B cell (primary cell): ENCODE measurements around the gene FAM131B. TPM values are rescaled to one million over a fixed set of nuclear protein-coding genes. Genes with fewer than 3 reads are reported as not detected.

Source experiments
- ATAC-seq: fragments of 200-7000 bp; cut with Tn5 transposase; one replicate; pipeline ENCODE4 v1.10.0; 2021; ENCODE audit warnings: low read depth, mild to moderate bottlenecking, moderate number of reproducible peaks, moderate library complexity
- CTCF ChIA-PET: fragments of 350-600 bp; sonication (Branson Sonifier 250); formaldehyde crosslinking; loops from one replicate; lab custom pipeline; 2021; ENCODE audit warnings: antibody characterized with exemption, inconsistent platforms; lab: Charles Lee
- POLR2A ChIA-PET: fragments of 350-600 bp; sonication (Branson Sonifier 250); formaldehyde crosslinking; loops from one replicate; lab custom pipeline; 2021; ENCODE audit warnings: antibody characterized with exemption; lab: Charles Lee
- DNase-seq: peaks from one replicate; pipeline ENCODE4 v3.0.0; 2013
- H2AFZ ChIP-seq: 2 replicates; pipeline ENCODE4 v1.6.1; 2012; ENCODE audit warnings: mild to moderate bottlenecking, low read depth, low read length; ENCODE audit not compliant: insufficient read depth, poor library complexity, severe bottlenecking
- H3K27ac ChIP-seq, 2 donors: 1 replicate in 1 of 2; 2 replicates in 1 of 2; pipeline ENCODE4 v1.5.1; 2012 to 2013; ENCODE audit warnings: low read length in 2 of 2, mild to moderate bottlenecking in 2 of 2, moderate library complexity in 1 of 2
- H3K27me3 ChIP-seq, 4 experiments: fragments of 200-600 bp in 1 of 4; sonication (generic) in 1 of 4; replicated peaks in 1 of 4; 1 replicate in 2 of 4; 2 replicates in 2 of 4; pipeline versions ENCODE4 v1.6.1 to v1.7.0; 2013 to 2016; ENCODE audit warnings: low read length in 3 of 4, mild to moderate bottlenecking in 2 of 4, mixed read lengths in 1 of 4, moderate library complexity in 1 of 4; ENCODE audit not compliant: insufficient read depth in 4 of 4, control insufficient read depth in 3 of 4; ENCODE audit errors: control extremely low read depth in 1 of 4
- H3K36me3 ChIP-seq, 2 experiments: replicated peaks in 1 of 2; 1 replicate in 1 of 2; 2 replicates in 1 of 2; pipeline versions ENCODE4 v1.6.1 to v1.7.1; 2013; ENCODE audit warnings: low read length in 1 of 2; ENCODE audit not compliant: insufficient read depth in 2 of 2, control insufficient read depth in 1 of 2; ENCODE audit errors: control extremely low read depth in 1 of 2, extremely low read depth in 1 of 2
- H3K4me1 ChIP-seq, 2 donors: fragments of 200-600 bp in 1 of 2; sonication (generic) in 1 of 2; 1 replicate in 1 of 2; 2 replicates in 1 of 2; pipeline versions ENCODE4 v1.5.1 to v1.6.1; 2013 to 2017; ENCODE audit warnings: low read length in 2 of 2; ENCODE audit not compliant: control insufficient read depth in 2 of 2, insufficient read depth in 2 of 2
- H3K4me2 ChIP-seq: replicated peaks from 2 replicates; pipeline ENCODE3; 2012; ENCODE audit warnings: mild to moderate bottlenecking, low read depth, low read length; ENCODE audit not compliant: poor library complexity, severe bottlenecking
- H3K4me3 ChIP-seq, 5 experiments: fragments of 200-600 bp in 1 of 5; sonication (generic) in 1 of 5; 1 replicate in 3 of 5; 2 replicates in 2 of 5; pipeline versions ENCODE4 v1.5.1 to v1.7.0; 2011 to 2016; ENCODE audit warnings: low read length in 4 of 5, mild to moderate bottlenecking in 4 of 5, low read depth in 2 of 5, control low read depth in 1 of 5, moderate library complexity in 1 of 5; ENCODE audit not compliant: insufficient read depth in 1 of 5; ENCODE audit errors: control extremely low read depth in 1 of 5, extremely low read depth in 1 of 5
- H3K79me2 ChIP-seq: fragments of 200-600 bp; sonication (generic); one replicate; pipeline ENCODE4 v1.6.0; 2016; ENCODE audit warnings: low read length; ENCODE audit not compliant: control insufficient read depth, insufficient read depth
- H3K9ac ChIP-seq: fragments of 200-600 bp; sonication (generic); 2 replicates; pipeline ENCODE4 v1.6.1; 2017; ENCODE audit warnings: mild to moderate bottlenecking, low read length, moderate library complexity
- H3K9me3 ChIP-seq, 3 donors: one replicate each; pipeline versions ENCODE4 v1.6.1 to v1.7.1; 2013; ENCODE audit warnings: low read length in 2 of 3; ENCODE audit not compliant: control insufficient read depth in 2 of 3, insufficient read depth in 1 of 3; ENCODE audit errors: control extremely low read depth in 1 of 3
- H4K20me1 ChIP-seq: 2 replicates; pipeline ENCODE4 v1.6.0; 2012; ENCODE audit warnings: mild to moderate bottlenecking, low read length; ENCODE audit not compliant: insufficient read depth, control insufficient read depth, poor library complexity, severe bottlenecking
- H3K27ac Mint-ChIP-seq: one replicate; pipeline ENCODE4 v1.8.0; 2021; ENCODE audit warnings: mixed read lengths
- H3K27me3 Mint-ChIP-seq: one replicate; pipeline ENCODE4 v1.8.0; 2021; ENCODE audit warnings: mixed read lengths
- H3K4me1 Mint-ChIP-seq: one replicate; pipeline ENCODE4 v1.8.0; 2021; ENCODE audit warnings: mixed read lengths
- H3K4me3 Mint-ChIP-seq: one replicate; pipeline ENCODE4 v1.8.0; 2021; ENCODE audit warnings: mixed read lengths
- H3K9me3 Mint-ChIP-seq: one replicate; pipeline ENCODE4 v1.8.0; 2022; ENCODE audit warnings: mixed read lengths; ENCODE audit not compliant: insufficient read depth
- EZH2 ChIP-seq: IDR thresholded peaks from 2 replicates; pipeline ENCODE4 v1.6.1; 2012; ENCODE audit warnings: borderline replicate concordance, low read depth, mild to moderate bottlenecking, moderate library complexity, low read length; ENCODE audit not compliant: insufficient read depth, poor library complexity, severe bottlenecking
- WGBS: methylation state at CpG from one replicate; pipeline ENCODE4 v1.1.5; 2013; ENCODE audit warnings: missing lambda C conversion rate; ENCODE audit not compliant: insufficient coverage; 5-methylcytosine and 5-hydroxymethylcytosine counted together
- intact Hi-C: fragments of 100-400 bp; cut with micrococcal nuclease; formaldehyde crosslinking; loops from one replicate; pipeline ENCODE4 v1.10.0; 2022
- polyA plus RNA-seq: library from polyadenylated mRNA; depleted of rRNA; stranded (reverse); fragments of >200 nt; gene quantifications from 2 replicates; pipeline ENCODE4 v1.2.3, GENCODE V29; 2012
- total RNA-seq, 2 donors: library from RNA; stranded (reverse); fragments of 120-200 nt in 1 of 2; gene quantifications; 1 replicate in 1 of 2; 2 replicates in 1 of 2; pipeline versions ENCODE4 v1.2.3 to v1.2.4, GENCODE V29; 2013 to 2022
- TF ChIP-seq, protein P1 (sequence below): fragments of 200-600 bp; IDR thresholded peaks from one replicate; pipeline ENCODE4 v1.8.0; 2022; ENCODE audit warnings: antibody characterized with exemption, mild to moderate bottlenecking

FAM131B gene
- total and polyA plus RNA-seq, 2 donors (not counting 1 experiment from before 2014, with no cell fraction given): 0.05 TPM; not detected in 1

DNA sequence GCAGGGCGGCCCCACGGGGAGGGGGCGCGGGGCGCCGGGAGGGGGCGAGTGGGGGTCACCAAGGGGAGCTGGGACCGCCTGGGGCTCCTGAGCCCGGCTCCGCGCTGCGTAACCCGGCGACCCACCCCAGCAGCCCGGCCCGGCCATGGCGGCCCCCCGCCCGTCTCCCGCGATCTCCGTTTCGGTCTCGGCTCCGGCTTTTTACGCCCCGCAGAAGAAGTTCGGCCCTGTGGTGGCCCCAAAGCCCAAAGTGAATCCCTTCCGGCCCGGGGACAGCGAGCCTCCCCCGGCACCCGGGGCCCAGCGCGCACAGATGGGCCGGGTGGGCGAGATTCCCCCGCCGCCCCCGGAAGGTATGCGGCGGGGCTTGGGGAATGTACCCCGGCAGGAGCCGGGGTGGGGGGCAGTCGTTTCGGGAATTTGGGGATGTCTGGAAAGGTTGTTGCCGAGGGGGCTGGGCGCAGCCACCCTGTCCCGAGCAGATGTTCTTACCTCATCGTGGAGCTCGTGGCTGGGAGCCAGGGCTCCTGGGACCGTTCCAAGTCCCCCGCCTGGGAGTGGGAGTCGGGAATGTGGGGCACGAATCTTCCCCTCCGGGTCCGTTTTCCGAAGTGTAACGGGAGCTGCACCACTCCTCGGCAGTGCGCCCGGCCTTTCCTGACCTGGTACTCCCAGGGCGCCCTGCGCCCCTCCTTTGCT lies 19.1 kb upstream of the FAM131B start:
- DNase-seq: peak; percentile 48
- H3K4me3 Mint-ChIP-seq: peak overlapping the region; percentile 70
- H3K4me1 Mint-ChIP-seq: peaks cover 17% of the 10 kb centered on the region
- peak overlapping the region; percentile 57 for H3K27ac Mint-ChIP-seq
- Histone ChIP-seq H3K9me3 (no peaks in the 10 kb centered on the region), H3K4me1 (peaks cover 44 to 58% of the 10 kb centered on the region in 2 donors), H3K4me3 (peak overlapping the region; percentile 22 to 99 (median 90)), H3K9ac (peak overlapping the region; percentile 99), H3K27ac (peak overlapping the region; percentile 23 to 89), H2AFZ (peak overlapping the region; percentile 97), H3K4me2 (peak overlapping the region; percentile 99), H3K36me3 (no peaks in the 10 kb centered on the region), H3K79me2 (peaks cover 4% of the 10 kb centered on the region), H3K27me3 (no peaks in the 10 kb centered on the region), H4K20me1 (no peaks in the 10 kb centered on the region)
- POLR2A ChIA-PET: interaction anchor here (0.7 to 1.3 kb wide), 2 partner anchors 27 to 95 kb away, joined by 3 to 5 read pairs; partner anchors contain the start of gene EPHA1
- under 1% methylated on average over 61 of the region's 64 CpGs for WGBS
- intact Hi-C loops: loop anchor here (1.0 to 5.0 kb wide), 7 partner anchors 19 to 574 kb away; partner anchors contain the start of genes EPHA1, FAM131B and GSTK1
- no peak for TF ChIP-seq EZH2
- TF ChIP-seq, protein P1, sequence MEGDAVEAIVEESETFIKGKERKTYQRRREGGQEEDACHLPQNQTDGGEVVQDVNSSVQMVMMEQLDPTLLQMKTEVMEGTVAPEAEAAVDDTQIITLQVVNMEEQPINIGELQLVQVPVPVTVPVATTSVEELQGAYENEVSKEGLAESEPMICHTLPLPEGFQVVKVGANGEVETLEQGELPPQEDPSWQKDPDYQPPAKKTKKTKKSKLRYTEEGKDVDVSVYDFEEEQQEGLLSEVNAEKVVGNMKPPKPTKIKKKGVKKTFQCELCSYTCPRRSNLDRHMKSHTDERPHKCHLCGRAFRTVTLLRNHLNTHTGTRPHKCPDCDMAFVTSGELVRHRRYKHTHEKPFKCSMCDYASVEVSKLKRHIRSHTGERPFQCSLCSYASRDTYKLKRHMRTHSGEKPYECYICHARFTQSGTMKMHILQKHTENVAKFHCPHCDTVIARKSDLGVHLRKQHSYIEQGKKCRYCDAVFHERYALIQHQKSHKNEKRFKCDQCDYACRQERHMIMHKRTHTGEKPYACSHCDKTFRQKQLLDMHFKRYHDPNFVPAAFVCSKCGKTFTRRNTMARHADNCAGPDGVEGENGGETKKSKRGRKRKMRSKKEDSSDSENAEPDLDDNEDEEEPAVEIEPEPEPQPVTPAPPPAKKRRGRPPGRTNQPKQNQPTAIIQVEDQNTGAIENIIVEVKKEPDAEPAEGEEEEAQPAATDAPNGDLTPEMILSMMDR: no peak
- ATAC-seq: no peak
- CTCF ChIA-PET: interaction anchor here (1.0 kb wide), 2 partner anchors 13 to 141 kb away, joined by 3 read pairs; no protein-coding TSS in a partner anchor
- H3K9me3 Mint-ChIP-seq: no peaks in the 10 kb centered on the region
- H3K27me3 Mint-ChIP-seq: no peaks in the 10 kb centered on the region
